HTERT RPE-1 (cell line): ENCODE results near the gene ACCSL.

Experiments
- in situ Hi-C: fragments of 300-500 bp; cut with MboI; formaldehyde crosslinking; loops from 4 replicates; pipeline ENCODE4 v1.14.3; 2020; ENCODE audit warnings: low sequenced_read_pairs

ACCSL gene

GRCh38 chr11:44049832-44050231 is 2.1 kb downstream of the ACCSL start:
- in situ Hi-C loops: no loop called here

- in situ Hi-C loops: no loop called here
These were observed 3.4 kb downstream of the ACCSL start for GRCh38 chr11:44051171-44051570.

GRCh38 chr11:44057340-44057739 is 9.6 kb downstream of the ACCSL start:
- in situ Hi-C loops: no loop called here

- in situ Hi-C loops: no loop called here
These were observed 10.5 kb downstream of the ACCSL start for GRCh38 chr11:44058275-44058674.

- in situ Hi-C loops: no loop called here
These were observed 17.4 kb downstream of the ACCSL start for GRCh38 chr11:44065161-44065661.

GRCh38 chr11:44065841-44066731 is 18.3 kb downstream of the ACCSL start, which contains the start of gene ACCS:
Gene ACCS, plus strand, starts transcription at chr11:44066270. Its CDS starts 1,358 bp downstream, at chr11:44067628.
- in situ Hi-C loops: no loop called here

- in situ Hi-C loops: no loop called here
These were observed 19.0 kb downstream of the ACCSL start for GRCh38 chr11:44066732-44067141.

GRCh38 chr11:44067266-44067665 is 19.5 kb downstream of the ACCSL start:
- in situ Hi-C loops: no loop called here

- in situ Hi-C loops: no loop called here
These were observed 20.4 kb downstream of the ACCSL start for GRCh38 chr11:44068180-44068579.

- in situ Hi-C loops: no loop called here
These were observed 23.4 kb downstream of the ACCSL start for GRCh38 chr11:44071157-44071556.

- in situ Hi-C loops: no loop called here
These were observed 25.2 kb downstream of the ACCSL start for GRCh38 chr11:44072757-44073658.

- in situ Hi-C loops: no loop called here
These were observed 31.0 kb downstream of the ACCSL start for GRCh38 chr11:44078794-44079193.

- in situ Hi-C loops: no loop called here
These were observed 31.6 kb downstream of the ACCSL start for GRCh38 chr11:44079376-44079775.

GRCh38 chr11:44080951-44081350 is 33.2 kb downstream of the ACCSL start:
- in situ Hi-C loops: no loop called here

GRCh38 chr11:44082645-44083044 is 34.9 kb downstream of the ACCSL start:
- in situ Hi-C loops: no loop called here

GRCh38 chr11:44083433-44083832 is 35.7 kb downstream of the ACCSL start:
- in situ Hi-C loops: no loop called here

GRCh38 chr11:44083906-44084305 is 36.1 kb downstream of the ACCSL start:
- in situ Hi-C loops: no loop called here

GRCh38 chr11:44085330-44085729 is 37.5 kb downstream of the ACCSL start:
- in situ Hi-C loops: no loop called here

GRCh38 chr11:44088377-44088776 is 40.6 kb downstream of the ACCSL start:
- in situ Hi-C loops: no loop called here

- in situ Hi-C loops: no loop called here
These were observed 41.1 kb downstream of the ACCSL start for GRCh38 chr11:44088871-44089270.

- in situ Hi-C loops: no loop called here
These were observed 42.8 kb downstream of the ACCSL start for GRCh38 chr11:44090539-44090938.
